ENCODE data around the gene CTTNBP2NL.
"Not testable (repeated sequence)": the region's sequence is repeated elsewhere in the genome, so short reads cannot be mapped to it uniquely, and the experiment has no call there.

The CTTNBP2NL gene

DNA sequence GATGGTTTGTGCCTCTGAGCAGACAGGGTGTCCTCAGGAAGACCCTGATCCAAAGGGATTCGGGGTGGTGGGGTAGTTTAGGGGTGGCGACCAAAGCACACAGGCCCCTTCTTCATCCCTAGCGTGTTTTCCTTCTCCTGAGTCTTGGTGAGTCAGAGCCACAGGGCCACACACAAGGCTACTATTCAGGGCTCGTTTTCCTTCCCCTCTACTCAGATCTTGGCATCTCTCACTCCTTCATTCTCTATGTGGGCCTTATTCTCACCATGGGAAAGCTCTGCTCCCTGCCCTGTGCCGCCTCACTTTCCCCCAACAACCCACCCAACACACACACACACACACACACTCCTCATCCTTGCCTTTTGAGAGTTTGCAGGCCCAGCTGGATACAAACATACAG, 69.1 kb downstream of the CTTNBP2NL start:
- H3K4me2 ChIP-seq (ENCODE audit: low read depth, low read length, poor library complexity, severe bottlenecking) = no peak overlapping the region
- no peak overlapping the region for H3K4me3 ChIP-seq (ENCODE audit: low read length, poor library complexity, severe bottlenecking)
- H4K20me1 ChIP-seq (ENCODE audit: insufficient read depth, low read length, poor library complexity, severe bottlenecking) = no peaks in the 10 kb centered on the region
- H3K9me2 ChIP-seq (replicated peaks; ENCODE audit: low read depth, low read length) = no peaks in the 10 kb centered on the region
- TF ChIP-seq, protein P1, sequence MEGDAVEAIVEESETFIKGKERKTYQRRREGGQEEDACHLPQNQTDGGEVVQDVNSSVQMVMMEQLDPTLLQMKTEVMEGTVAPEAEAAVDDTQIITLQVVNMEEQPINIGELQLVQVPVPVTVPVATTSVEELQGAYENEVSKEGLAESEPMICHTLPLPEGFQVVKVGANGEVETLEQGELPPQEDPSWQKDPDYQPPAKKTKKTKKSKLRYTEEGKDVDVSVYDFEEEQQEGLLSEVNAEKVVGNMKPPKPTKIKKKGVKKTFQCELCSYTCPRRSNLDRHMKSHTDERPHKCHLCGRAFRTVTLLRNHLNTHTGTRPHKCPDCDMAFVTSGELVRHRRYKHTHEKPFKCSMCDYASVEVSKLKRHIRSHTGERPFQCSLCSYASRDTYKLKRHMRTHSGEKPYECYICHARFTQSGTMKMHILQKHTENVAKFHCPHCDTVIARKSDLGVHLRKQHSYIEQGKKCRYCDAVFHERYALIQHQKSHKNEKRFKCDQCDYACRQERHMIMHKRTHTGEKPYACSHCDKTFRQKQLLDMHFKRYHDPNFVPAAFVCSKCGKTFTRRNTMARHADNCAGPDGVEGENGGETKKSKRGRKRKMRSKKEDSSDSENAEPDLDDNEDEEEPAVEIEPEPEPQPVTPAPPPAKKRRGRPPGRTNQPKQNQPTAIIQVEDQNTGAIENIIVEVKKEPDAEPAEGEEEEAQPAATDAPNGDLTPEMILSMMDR (conservative IDR thresholded peaks at IDR 0.05; ENCODE audit: low read length) = no peak
- no peak for TF ChIP-seq EZH2phosphoT487 (IDR thresholded peaks at IDR 0.05; ENCODE audit: borderline replicate concordance)
- no peaks in the 10 kb centered on the region for H3K27me3 ChIP-seq (ENCODE audit: insufficient read depth, low read length, poor library complexity, severe bottlenecking)
- no peaks in the 10 kb centered on the region for H3K79me2 ChIP-seq (ENCODE audit: insufficient read depth, low read length)
- H3F3A ChIP-seq (ENCODE audit: low read depth) = no peaks in the 10 kb centered on the region
- no peaks in the 10 kb centered on the region for H3K9me3 ChIP-seq (ENCODE audit: insufficient read depth, low read depth, low read length)
- H3K36me3 ChIP-seq (ENCODE audit: insufficient read depth, low read length) = no peaks in the 10 kb centered on the region
- 0 out of 2 replicates have a peak overlapping the region, but pooled peaks have one; percentile 95 for H2AFZ ChIP-seq (ENCODE audit: low read length)
- H3K4me1 ChIP-seq (ENCODE audit: insufficient read depth, low read length, poor library complexity, severe bottlenecking) = peaks cover 6% of the 10 kb centered on the region
- no peak overlapping the region for H3K9ac ChIP-seq (ENCODE audit: low read depth, low read length, poor library complexity, severe bottlenecking)

DNA sequence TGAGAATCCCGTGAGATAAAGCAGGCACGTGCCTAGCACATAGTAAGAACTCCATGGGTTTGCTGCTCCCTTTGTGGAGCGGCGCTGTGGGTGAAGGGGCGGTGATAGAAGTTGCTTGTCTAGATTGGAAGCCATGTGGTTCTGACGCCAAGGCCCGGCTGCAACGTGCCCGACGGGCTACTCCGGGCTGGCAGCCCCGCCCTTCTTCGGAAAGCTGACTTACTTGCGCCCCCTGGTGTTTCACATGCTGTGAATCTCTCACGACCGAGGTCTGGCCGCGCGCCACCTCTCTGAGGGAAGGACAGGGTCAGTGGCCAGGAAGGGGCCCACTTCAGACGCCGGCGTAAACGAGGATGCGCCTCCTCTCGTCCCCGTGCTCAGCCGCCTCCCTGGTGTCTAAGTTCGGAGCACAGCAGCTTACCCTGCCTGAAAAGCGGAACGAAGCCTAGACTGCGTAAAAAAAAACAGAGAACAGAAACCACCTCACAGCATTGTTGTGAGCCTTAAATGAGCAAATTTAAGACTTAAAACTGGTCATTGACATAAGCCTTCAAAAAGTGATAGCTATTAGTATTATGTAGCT, 70.2 kb downstream of the CTTNBP2NL start:
- Histone ChIP-seq H3K4me3 (ENCODE audit: low read length, poor library complexity, severe bottlenecking) (peak overlapping the region; percentile 61), H3K4me1 (ENCODE audit: insufficient read depth, low read length, poor library complexity, severe bottlenecking) (peaks cover 6% of the 10 kb centered on the region), H3K4me2 (ENCODE audit: low read depth, low read length, poor library complexity, severe bottlenecking) (peak overlapping the region; percentile 85), H2AFZ (ENCODE audit: low read length) (peak overlapping the region; percentile 95), H3K9ac (ENCODE audit: low read depth, low read length, poor library complexity, severe bottlenecking) (peak overlapping the region; percentile 44), H3K36me3 (ENCODE audit: insufficient read depth, low read length) (no peaks in the 10 kb centered on the region), H3K9me2 (replicated peaks; ENCODE audit: low read depth, low read length) (no peaks in the 10 kb centered on the region), H3F3A (ENCODE audit: low read depth) (no peaks in the 10 kb centered on the region), H3K9me3 (ENCODE audit: insufficient read depth, low read depth, low read length) (no peaks in the 10 kb centered on the region), H3K27me3 (ENCODE audit: insufficient read depth, low read length, poor library complexity, severe bottlenecking) (no peaks in the 10 kb centered on the region), H3K79me2 (ENCODE audit: insufficient read depth, low read length) (no peaks in the 10 kb centered on the region), H4K20me1 (ENCODE audit: insufficient read depth, low read length, poor library complexity, severe bottlenecking) (no peaks in the 10 kb centered on the region)
- TF ChIP-seq EZH2phosphoT487 (IDR thresholded peaks at IDR 0.05; ENCODE audit: borderline replicate concordance) = no peak
- TF ChIP-seq, protein P1 (conservative IDR thresholded peaks at IDR 0.05; ENCODE audit: low read length) = peak; percentile 76

DNA sequence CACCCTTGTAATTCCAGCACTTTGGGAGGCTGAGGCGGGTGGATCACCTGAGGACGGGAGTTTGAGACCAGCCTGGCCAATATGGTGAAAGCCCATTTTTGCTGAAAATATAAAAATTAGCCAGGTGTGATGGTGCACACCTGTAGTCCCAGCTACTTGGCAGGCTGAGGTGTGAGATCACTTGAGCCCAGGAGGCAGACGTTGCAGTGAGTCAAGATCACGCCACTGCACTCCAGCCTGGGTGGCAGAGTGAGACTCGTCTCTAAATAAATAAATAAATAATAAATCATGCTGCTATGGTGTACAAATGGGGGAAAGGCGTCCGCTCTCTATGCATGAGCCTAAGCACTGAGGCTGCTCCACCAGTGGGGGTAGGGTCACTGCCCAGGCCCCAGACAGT, 74.3 kb downstream of the CTTNBP2NL start:
- H3F3A ChIP-seq (ENCODE audit: low read depth); H3K36me3 ChIP-seq (ENCODE audit: insufficient read depth, low read length); H3K9ac ChIP-seq (ENCODE audit: low read depth, low read length, poor library complexity, severe bottlenecking); H3K4me3 ChIP-seq (ENCODE audit: low read length, poor library complexity, severe bottlenecking); H3K4me1 ChIP-seq (ENCODE audit: insufficient read depth, low read length, poor library complexity, severe bottlenecking); H3K4me2 ChIP-seq (ENCODE audit: low read depth, low read length, poor library complexity, severe bottlenecking); H3K79me2 ChIP-seq (ENCODE audit: insufficient read depth, low read length); H2AFZ ChIP-seq (ENCODE audit: low read length); H3K9me2 ChIP-seq (replicated peaks; ENCODE audit: low read depth, low read length); H3K27me3 ChIP-seq (ENCODE audit: insufficient read depth, low read length, poor library complexity, severe bottlenecking); H4K20me1 ChIP-seq (ENCODE audit: insufficient read depth, low read length, poor library complexity, severe bottlenecking); H3K9me3 ChIP-seq (ENCODE audit: insufficient read depth, low read depth, low read length): not testable (repeated sequence)

DNA sequence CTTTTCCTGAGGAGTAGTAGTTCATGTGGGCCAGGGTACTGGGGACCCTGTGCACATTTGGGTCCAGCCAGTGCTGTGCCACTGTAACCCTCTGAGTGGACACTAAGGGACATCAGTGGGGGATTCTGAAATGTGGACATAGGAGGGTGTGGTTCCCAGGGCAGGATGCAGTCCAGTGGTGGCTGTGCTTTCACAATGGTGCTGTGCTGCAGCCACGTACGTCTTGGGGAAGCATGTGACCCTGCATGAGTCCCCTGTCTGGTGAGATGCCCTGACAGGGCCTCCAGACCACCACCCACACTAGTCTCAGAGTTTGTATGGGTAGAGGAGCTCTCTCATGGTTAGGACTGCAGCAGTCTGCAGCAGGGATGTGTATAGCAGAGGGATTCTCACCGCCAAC, 75.0 kb downstream of the CTTNBP2NL start:
- Histone ChIP-seq H3K9me3 (ENCODE audit: insufficient read depth, low read depth, low read length) (peaks cover 2% of the 10 kb centered on the region; the same call in 1 of the 2 replicates), H3K4me1 (ENCODE audit: insufficient read depth, low read length, poor library complexity, severe bottlenecking) (peaks cover 6% of the 10 kb centered on the region), H2AFZ (ENCODE audit: low read length) (no peak overlapping the region), H4K20me1 (ENCODE audit: insufficient read depth, low read length, poor library complexity, severe bottlenecking) (no peaks in the 10 kb centered on the region), H3F3A (ENCODE audit: low read depth) (no peaks in the 10 kb centered on the region), H3K9ac (ENCODE audit: low read depth, low read length, poor library complexity, severe bottlenecking) (no peak overlapping the region), H3K36me3 (ENCODE audit: insufficient read depth, low read length) (no peaks in the 10 kb centered on the region), H3K79me2 (ENCODE audit: insufficient read depth, low read length) (no peaks in the 10 kb centered on the region), H3K4me2 (ENCODE audit: low read depth, low read length, poor library complexity, severe bottlenecking) (no peak overlapping the region), H3K27me3 (ENCODE audit: insufficient read depth, low read length, poor library complexity, severe bottlenecking) (no peaks in the 10 kb centered on the region), H3K9me2 (replicated peaks; ENCODE audit: low read depth, low read length) (no peaks in the 10 kb centered on the region), H3K4me3 (ENCODE audit: low read length, poor library complexity, severe bottlenecking) (no peak overlapping the region)
- no peak for TF ChIP-seq EZH2phosphoT487 (IDR thresholded peaks at IDR 0.05; ENCODE audit: borderline replicate concordance)
- TF ChIP-seq, protein P1 (conservative IDR thresholded peaks at IDR 0.05; ENCODE audit: low read length) = no peak
